Stomach (tissue), 4 donors: ENCODE results near the gene POLH.

ENCODE experiments used
- CTCF ChIP-seq, 7 experiments: fragments of 450-650 bp in 4 of 7; fragments of 200-600 bp in 3 of 7; sonication (generic) in 3 of 7; IDR thresholded peaks; one replicate each; pipeline ENCODE4 v1.5.1; 2016 to 2019; ENCODE audit warnings: antibody characterized with exemption in 7 of 7, control low read depth in 2 of 7, mild to moderate bottlenecking in 1 of 7
- POLR2A ChIP-seq, 4 donors: fragments of 450-650 bp; IDR thresholded peaks; one replicate each; pipeline ENCODE4 v1.6.1; 2016; ENCODE audit warnings: antibody characterized with exemption in 4 of 4, control low read depth in 2 of 4, mild to moderate bottlenecking in 1 of 4, moderate library complexity in 1 of 4
- POLR2AphosphoS5 ChIP-seq, 3 donors: sonication (generic); formaldehyde crosslinking; IDR thresholded peaks; one replicate each; pipeline ENCODE4 v1.6.1; 2016; ENCODE audit warnings: antibody characterized with exemption in 3 of 3

DNA sequence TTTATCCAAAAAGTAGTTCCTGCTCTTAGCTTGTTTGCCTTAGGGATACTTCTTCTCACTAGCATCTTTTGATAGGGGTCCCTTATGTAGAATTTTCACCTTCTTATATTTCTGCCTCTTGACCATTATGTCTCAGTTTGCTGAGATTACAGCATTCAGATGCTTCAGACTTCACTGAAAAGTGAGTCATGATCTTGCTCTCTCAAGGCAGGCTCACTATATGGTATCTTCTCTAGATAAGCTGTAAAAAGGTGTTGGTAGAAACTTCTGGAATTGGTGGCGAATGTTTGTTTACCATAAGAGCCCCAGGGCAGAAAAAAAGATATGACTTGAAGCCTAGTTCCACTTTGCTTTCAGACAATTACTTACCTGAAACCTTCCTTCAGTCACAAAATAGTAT, 33.4 kb downstream of the POLH start:
- no peak for TF ChIP-seq CTCF (IDR thresholded peaks at IDR 0.05)
- no peak for TF ChIP-seq POLR2AphosphoS5 (IDR thresholded peaks at IDR 0.05)
- TF ChIP-seq POLR2A (IDR thresholded peaks at IDR 0.05), result no peak
